ENCODE results near the gene KIFBP.

Gene KIFBP

GRCh38 chr10:69043931-69044531 lies 55.4 kb downstream of the KIFBP start:
- no peak for DNase-seq
- H3K27me3 Mint-ChIP-seq (ENCODE audit: low read depth, poor library complexity) = peaks cover 9% of the 10 kb centered on the region
- H3K9me3 Mint-ChIP-seq = no peaks in the 10 kb centered on the region
- H3K36me3 Mint-ChIP-seq (ENCODE audit: low read depth) = no peaks in the 10 kb centered on the region
- no peak for TF ChIP-seq CTCF (IDR thresholded peaks at IDR 0.05)
- H3K4me3 Mint-ChIP-seq = no peak overlapping the region
- peaks cover 14% of the 10 kb centered on the region for H3K4me1 Mint-ChIP-seq
- H3K27ac Mint-ChIP-seq = no peak overlapping the region

- H3K9me3 Mint-ChIP-seq = no peaks in the 10 kb centered on the region
- no peak overlapping the region for H3K27ac Mint-ChIP-seq
- H3K4me3 Mint-ChIP-seq = no peak overlapping the region
- TF ChIP-seq CTCF (IDR thresholded peaks at IDR 0.05) = no peak
- peaks cover 9% of the 10 kb centered on the region for H3K27me3 Mint-ChIP-seq (ENCODE audit: low read depth, poor library complexity)
- no peak for DNase-seq
- H3K36me3 Mint-ChIP-seq (ENCODE audit: low read depth) = no peaks in the 10 kb centered on the region
- peaks cover 16% of the 10 kb centered on the region for H3K4me1 Mint-ChIP-seq
Measured at GRCh38 chr10:69044546-69044945, 55.9 kb downstream of the KIFBP start.

- peaks cover 16% of the 10 kb centered on the region for H3K4me1 Mint-ChIP-seq
- H3K36me3 Mint-ChIP-seq (ENCODE audit: low read depth) = no peaks in the 10 kb centered on the region
- H3K4me3 Mint-ChIP-seq = no peak overlapping the region
- H3K27me3 Mint-ChIP-seq (ENCODE audit: low read depth, poor library complexity) = peaks cover 4% of the 10 kb centered on the region
- no peak overlapping the region for H3K27ac Mint-ChIP-seq
- TF ChIP-seq CTCF (IDR thresholded peaks at IDR 0.05) = no peak
- no peak for DNase-seq
- no peaks in the 10 kb centered on the region for H3K9me3 Mint-ChIP-seq
Measured at GRCh38 chr10:69045441-69046300, 57.1 kb downstream of the KIFBP start.

- DNase-seq = no peak
- no peak for TF ChIP-seq CTCF (IDR thresholded peaks at IDR 0.05)
- Mint-ChIP-seq H3K27ac (peak overlapping the region; percentile 61), H3K4me1 (peaks cover 16% of the 10 kb centered on the region), H3K36me3 (ENCODE audit: low read depth) (no peaks in the 10 kb centered on the region), H3K27me3 (ENCODE audit: low read depth, poor library complexity) (peaks cover 3% of the 10 kb centered on the region), H3K9me3 (no peaks in the 10 kb centered on the region), H3K4me3 (no peak overlapping the region)
Measured at GRCh38 chr10:69047111-69047832, 58.7 kb downstream of the KIFBP start.

- Mint-ChIP-seq H3K4me1 (peaks cover 16% of the 10 kb centered on the region), H3K36me3 (ENCODE audit: low read depth) (no peaks in the 10 kb centered on the region), H3K27ac (no peak overlapping the region), H3K4me3 (no peak overlapping the region), H3K27me3 (ENCODE audit: low read depth, poor library complexity) (peaks cover 3% of the 10 kb centered on the region), H3K9me3 (no peaks in the 10 kb centered on the region)
- DNase-seq = no peak
- no peak for TF ChIP-seq CTCF (IDR thresholded peaks at IDR 0.05)
Measured at GRCh38 chr10:69048103-69048502, 59.5 kb downstream of the KIFBP start.

All from nephron progenitor cell (in vitro differentiated cells).